A549 (cell line): ENCODE results near the gene ROR2. TPM values are rescaled to one million over a fixed set of nuclear protein-coding genes. Genes with fewer than 3 reads are reported as not detected.

Source experiments
- ATAC-seq, 2 experiments: fragments of 200-7000 bp in 1 of 2; fragments of >200 bp in 1 of 2; cut with Nextera tagmentation in 1 of 2; cut with Tn5 transposase in 1 of 2; 3 replicates each; pipeline versions ENCODE4 v1.8.0 to v1.9.1; 2018 to 2020; ENCODE audit warnings: mild to moderate bottlenecking in 1 of 2, moderate library complexity in 1 of 2
- CTCF ChIA-PET: fragments of 300-600 bp; sonication (Branson Sonifier 250); formaldehyde crosslinking; extraction: SDS; loops from one replicate; lab custom pipeline; 2021; ENCODE audit warnings: antibody characterized with exemption, inconsistent platforms; lab: Yijun Ruan, JAX
- POLR2A ChIA-PET: fragments of 350-600 bp; formaldehyde crosslinking; extraction: SDS; loops from one replicate; lab custom pipeline; 2021; ENCODE audit warnings: antibody characterized with exemption, inconsistent platforms; lab: Yijun Ruan, JAX
- DNase-seq, 2 experiments: peaks; one replicate each; pipeline versions ENCODE4 v3.0.0 to v3.0.0-alpha.2; 2011 to 2016; ENCODE audit warnings: low read depth in 1 of 2, low spot score in 1 of 2
- FAIRE-seq: peaks from 2 replicates; lab custom pipeline; 2011; peaks lifted over from hg19 to GRCh38; lab: Jason Lieb, UNC
- H3K27ac ChIP-seq, 2 experiments: fragments of >200 bp; sonication (Bioruptor Twin); formaldehyde crosslinking; 3 replicates each; pipeline ENCODE4 v1.5.1; 2016 to 2017
- H3K4me1 ChIP-seq: fragments of >200 bp; sonication (Bioruptor Twin); formaldehyde crosslinking; 3 replicates; pipeline ENCODE4 v1.6.1; 2016
- H3K4me2 ChIP-seq: fragments of >200 bp; sonication (Bioruptor Twin); formaldehyde crosslinking; 3 replicates; pipeline ENCODE4 v1.6.1; 2016
- H3K4me3 ChIP-seq: fragments of >200 bp; sonication (Bioruptor Twin); formaldehyde crosslinking; 3 replicates; pipeline ENCODE4 v1.5.1; 2016
- H3K9me3 ChIP-seq: fragments of >200 bp; sonication (Bioruptor Twin); formaldehyde crosslinking; 3 replicates; pipeline ENCODE4 v1.6.1; 2016
- BHLHE40 ChIP-seq: IDR thresholded peaks from 2 replicates; pipeline ENCODE4 v1.6.1; 2012; ENCODE audit warnings: low read depth, low read length, inconsistent platforms
- CBX8 ChIP-seq: fragments of 200-600 bp; sonication (generic); IDR thresholded peaks from 2 replicates; pipeline ENCODE4 v1.6.1; 2016
- CEBPB ChIP-seq, 2 experiments: fragments of >200 bp in 1 of 2; sonication (Bioruptor Twin) in 1 of 2; formaldehyde crosslinking in 1 of 2; IDR thresholded peaks; 2 replicates each; pipeline ENCODE4 v1.6.1; 2012 to 2016
- FOSB ChIP-seq: fragments of 250-450 bp; sonication (Bioruptor Pico); IDR thresholded peaks from 2 replicates; pipeline ENCODE4 v1.5.0; 2020; ENCODE audit warnings: mild to moderate bottlenecking, moderate library complexity
- FOXS1 ChIP-seq: fragments of 250-450 bp; sonication (Bioruptor Pico); IDR thresholded peaks from 2 replicates; pipeline ENCODE4 v1.5.0; 2020; ENCODE audit warnings: mild to moderate bottlenecking, moderate library complexity
- HDAC2 ChIP-seq: fragments of 200-600 bp; sonication (generic); IDR thresholded peaks from 2 replicates; pipeline ENCODE4 v1.6.1; 2016
- HEYL ChIP-seq: fragments of 250-450 bp; sonication (Bioruptor Pico); IDR thresholded peaks from 2 replicates; pipeline ENCODE4 v1.8.0; 2021; ENCODE audit warnings: mild to moderate bottlenecking, moderate library complexity
- HOXA7 ChIP-seq: fragments of 250-450 bp; sonication (Bioruptor Pico); IDR thresholded peaks from 2 replicates; pipeline ENCODE4 v1.5.0; 2020; ENCODE audit warnings: mild to moderate bottlenecking, moderate library complexity
- HOXB13 ChIP-seq: fragments of 250-450 bp; sonication (Bioruptor Pico); IDR thresholded peaks from 2 replicates; pipeline ENCODE4 v1.5.0; 2020; ENCODE audit warnings: low read depth, mild to moderate bottlenecking, moderate library complexity
- HOXB5 ChIP-seq: fragments of 250-450 bp; sonication (Bioruptor Pico); IDR thresholded peaks from 2 replicates; pipeline ENCODE4 v1.5.0; 2020; ENCODE audit warnings: mild to moderate bottlenecking, moderate library complexity
- JUNB ChIP-seq: fragments of >200 bp; sonication (Bioruptor Twin); formaldehyde crosslinking; IDR thresholded peaks from 2 replicates; pipeline ENCODE4 v1.6.1; 2016
- KDM1A ChIP-seq: fragments of 200-600 bp; sonication (generic); IDR thresholded peaks from 2 replicates; pipeline ENCODE4 v1.6.1; 2016; ENCODE audit warnings: low read depth, mild to moderate bottlenecking
- KDM5A ChIP-seq: fragments of 200-600 bp; sonication (generic); IDR thresholded peaks from 2 replicates; pipeline ENCODE4 v1.6.1; 2016; ENCODE audit warnings: antibody characterized with exemption, mild to moderate bottlenecking
- MAFK ChIP-seq: fragments of 450-650 bp; IDR thresholded peaks from 2 replicates; pipeline ENCODE4 v1.6.1; 2014; ENCODE audit not compliant: partially characterized antibody
- MAZ ChIP-seq: fragments of 150-350 bp; IDR thresholded peaks from 2 replicates; pipeline ENCODE4 v1.6.1; 2014; ENCODE audit warnings: antibody characterized with exemption, low read depth, low read length, borderline replicate concordance
- NR3C1 ChIP-seq: fragments of >200 bp; sonication (Bioruptor Twin); formaldehyde crosslinking; IDR thresholded peaks from 3 replicates; pipeline ENCODE4 v1.6.1; 2017
- POLR2A ChIP-seq: IDR thresholded peaks from 2 replicates; pipeline ENCODE4 v1.6.1; 2012; ENCODE audit warnings: mild to moderate bottlenecking, low read length
- REST ChIP-seq: fragments of 200-600 bp; sonication (generic); IDR thresholded peaks from 2 replicates; pipeline ENCODE4 v1.6.1; 2016; ENCODE audit warnings: antibody characterized with exemption, mild to moderate bottlenecking, moderate library complexity
- RFX5 ChIP-seq: fragments of 450-650 bp; IDR thresholded peaks from 2 replicates; pipeline ENCODE4 v1.7.1; 2014; ENCODE audit warnings: antibody characterized with exemption, mild to moderate bottlenecking, moderate library complexity
- RNF2 ChIP-seq: fragments of 200-600 bp; sonication (generic); IDR thresholded peaks from 2 replicates; pipeline ENCODE4 v1.6.1; 2016; ENCODE audit warnings: low read depth, mild to moderate bottlenecking, antibody characterized with exemption, moderate library complexity, borderline replicate concordance
- SMC3 ChIP-seq: fragments of >200 bp; sonication (Bioruptor Twin); formaldehyde crosslinking; IDR thresholded peaks from 3 replicates; pipeline ENCODE4 v1.6.1; 2018; ENCODE audit warnings: inconsistent platforms
- SREBF2 ChIP-seq: fragments of 450-650 bp; IDR thresholded peaks from 2 replicates; pipeline ENCODE4 v1.6.1; 2014; ENCODE audit warnings: mild to moderate bottlenecking, moderate library complexity
- ZFP36 ChIP-seq: fragments of 450-650 bp; IDR thresholded peaks from 2 replicates; pipeline ENCODE4 v1.6.1; 2014; ENCODE audit warnings: borderline replicate concordance; ENCODE audit not compliant: partially characterized antibody
- ZSCAN20 ChIP-seq: fragments of 250-450 bp; sonication (Bioruptor Pico); IDR thresholded peaks from 2 replicates; pipeline ENCODE4 v1.8.0; 2022; ENCODE audit warnings: mild to moderate bottlenecking, moderate library complexity
- WGBS: methylation state at CpG from one replicate; pipeline ENCODE4 v1.1.6; 2017; ENCODE audit errors: missing lambda C conversion rate; 5-methylcytosine and 5-hydroxymethylcytosine counted together
- polyA plus RNA-seq, 4 experiments: library from polyadenylated mRNA; depleted of rRNA in 3 of 4; stranded (reverse); fragments of >200 nt; fragmentation: RNase III in 1 of 4; extraction: RNeasy Plus Mini Kit Qiagen cat#74134 plus additional on column Dnase treatment in 1 of 4; gene quantifications; 2 replicates in 3 of 4; 3 replicates in 1 of 4; pipeline ENCODE4 v1.2.3, GENCODE V29; 2011 to 2017
- TF ChIP-seq, protein P1 (sequence below): fragments of 250-450 bp; sonication (Bioruptor Pico); IDR thresholded peaks from 2 replicates; pipeline ENCODE4 v1.5.0; 2021; ENCODE audit warnings: mild to moderate bottlenecking, moderate library complexity, borderline replicate concordance
- TF ChIP-seq, protein P2 (sequence below): fragments of >200 bp; sonication (Bioruptor Twin); formaldehyde crosslinking; IDR thresholded peaks from 2 replicates; pipeline ENCODE4 v1.6.1; 2016
- TF ChIP-seq, protein P3 (sequence below): fragments of >200 bp; sonication (Bioruptor Twin); formaldehyde crosslinking; IDR thresholded peaks from 3 replicates; pipeline ENCODE4 v1.6.1; 2016
- TF ChIP-seq, protein P4 (sequence below): fragments of 150-350 bp; IDR thresholded peaks from 2 replicates; pipeline ENCODE4 v1.6.1; 2014; ENCODE audit warnings: low read depth, mild to moderate bottlenecking, low read length

ROR2 gene
- polyA plus RNA-seq, 2 of the 4 experiments (the other 2 are of a cell fraction) = 0.12 to 0.53 TPM

DNA sequence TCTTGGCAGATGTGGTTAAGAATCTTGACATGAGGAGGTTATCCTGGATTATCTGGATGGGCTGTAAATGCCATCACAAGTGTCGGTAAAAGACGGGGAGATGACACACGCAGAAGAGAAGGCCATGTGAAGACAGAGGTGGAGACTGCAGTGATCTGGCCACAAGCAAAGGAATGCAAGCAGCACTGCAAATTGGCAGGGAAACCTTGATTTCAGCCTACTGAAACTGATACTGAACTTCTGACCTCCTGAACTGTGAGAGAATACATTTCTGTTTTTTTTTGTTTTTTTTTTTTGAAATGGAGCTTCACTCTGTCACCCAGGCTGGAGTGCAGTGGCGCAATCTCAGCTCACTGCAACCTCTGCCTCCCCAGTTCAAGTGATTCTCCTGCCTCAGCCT is 433.9 kb downstream of the ROR2 start:
- WGBS = 77% methylated on average over 4 of the region's 4 CpGs
- FAIRE-seq (no peak), ATAC-seq (no peak), DNase-seq (no peak)
- Histone ChIP-seq H3K27ac (no peak overlapping the region), H3K4me3 (no peak overlapping the region), H3K4me2 (no peak overlapping the region), H3K4me1 (peaks cover 6% of the 10 kb centered on the region; the same call in 1 of the 3 replicates), H3K9me3 (0 out of 3 replicates have a peak, but pooled peaks cover 3% of the 10 kb centered on the region)
- POLR2A ChIA-PET = no interaction called here
- CTCF ChIA-PET = interaction anchor here (0.6 kb wide), 1 partner anchor 1797 kb away, joined by 3 read pairs; no protein-coding TSS in a partner anchor
- TF ChIP-seq MAZ (no peak), SMC3 (no peak), CEBPB (IDR thresholded peaks at IDR 0.05) (no peak), HOXB5 (CRISPR knock-in tag) (no peak), BHLHE40 (no peak), SREBF2 (no peak), HDAC2 (no peak), HOXB13 (CRISPR knock-in tag) (no peak), JUNB (no peak), RFX5 (no peak), NR3C1 (no peak)
- TF ChIP-seq, protein P1, sequence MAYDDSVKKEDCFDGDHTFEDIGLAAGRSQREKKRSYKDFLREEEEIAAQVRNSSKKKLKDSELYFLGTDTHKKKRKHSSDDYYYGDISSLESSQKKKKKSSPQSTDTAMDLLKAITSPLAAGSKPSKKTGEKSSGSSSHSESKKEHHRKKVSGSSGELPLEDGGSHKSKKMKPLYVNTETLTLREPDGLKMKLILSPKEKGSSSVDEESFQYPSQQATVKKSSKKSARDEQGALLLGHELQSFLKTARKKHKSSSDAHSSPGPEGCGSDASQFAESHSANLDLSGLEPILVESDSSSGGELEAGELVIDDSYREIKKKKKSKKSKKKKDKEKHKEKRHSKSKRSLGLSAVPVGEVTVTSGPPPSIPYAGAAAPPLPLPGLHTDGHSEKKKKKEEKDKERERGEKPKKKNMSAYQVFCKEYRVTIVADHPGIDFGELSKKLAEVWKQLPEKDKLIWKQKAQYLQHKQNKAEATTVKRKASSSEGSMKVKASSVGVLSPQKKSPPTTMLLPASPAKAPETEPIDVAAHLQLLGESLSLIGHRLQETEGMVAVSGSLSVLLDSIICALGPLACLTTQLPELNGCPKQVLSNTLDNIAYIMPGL = no peak
- TF ChIP-seq, protein P2, sequence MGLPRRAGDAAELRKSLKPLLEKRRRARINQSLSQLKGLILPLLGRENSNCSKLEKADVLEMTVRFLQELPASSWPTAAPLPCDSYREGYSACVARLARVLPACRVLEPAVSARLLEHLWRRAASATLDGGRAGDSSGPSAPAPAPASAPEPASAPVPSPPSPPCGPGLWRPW = no peak
- TF ChIP-seq, protein P3, sequence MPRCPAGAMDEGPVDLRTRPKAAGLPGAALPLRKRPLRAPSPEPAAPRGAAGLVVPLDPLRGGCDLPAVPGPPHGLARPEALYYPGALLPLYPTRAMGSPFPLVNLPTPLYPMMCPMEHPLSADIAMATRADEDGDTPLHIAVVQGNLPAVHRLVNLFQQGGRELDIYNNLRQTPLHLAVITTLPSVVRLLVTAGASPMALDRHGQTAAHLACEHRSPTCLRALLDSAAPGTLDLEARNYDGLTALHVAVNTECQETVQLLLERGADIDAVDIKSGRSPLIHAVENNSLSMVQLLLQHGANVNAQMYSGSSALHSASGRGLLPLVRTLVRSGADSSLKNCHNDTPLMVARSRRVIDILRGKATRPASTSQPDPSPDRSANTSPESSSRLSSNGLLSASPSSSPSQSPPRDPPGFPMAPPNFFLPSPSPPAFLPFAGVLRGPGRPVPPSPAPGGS = no peak

- 67% methylated on average over 12 of the region's 12 CpGs for WGBS
- H3K27ac ChIP-seq = no peak overlapping the region
- H3K4me2 ChIP-seq = no peak overlapping the region; the same call in 2 of the 3 replicates
- H3K4me1 ChIP-seq = peaks cover 6% of the 10 kb centered on the region; the same call in 1 of the 3 replicates
- TF ChIP-seq, protein P4, sequence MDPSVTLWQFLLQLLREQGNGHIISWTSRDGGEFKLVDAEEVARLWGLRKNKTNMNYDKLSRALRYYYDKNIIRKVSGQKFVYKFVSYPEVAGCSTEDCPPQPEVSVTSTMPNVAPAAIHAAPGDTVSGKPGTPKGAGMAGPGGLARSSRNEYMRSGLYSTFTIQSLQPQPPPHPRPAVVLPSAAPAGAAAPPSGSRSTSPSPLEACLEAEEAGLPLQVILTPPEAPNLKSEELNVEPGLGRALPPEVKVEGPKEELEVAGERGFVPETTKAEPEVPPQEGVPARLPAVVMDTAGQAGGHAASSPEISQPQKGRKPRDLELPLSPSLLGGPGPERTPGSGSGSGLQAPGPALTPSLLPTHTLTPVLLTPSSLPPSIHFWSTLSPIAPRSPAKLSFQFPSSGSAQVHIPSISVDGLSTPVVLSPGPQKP = no peak
- TF ChIP-seq REST = no peak
- no peak for TF ChIP-seq POLR2A
- TF ChIP-seq ZFP36 = no peak
- no peak for TF ChIP-seq ZSCAN20 (CRISPR knock-in tag)
- TF ChIP-seq FOSB (CRISPR knock-in tag) = no peak
- no peak for TF ChIP-seq FOXS1 (CRISPR knock-in tag)
- no peak for TF ChIP-seq KDM5A
- no peak for TF ChIP-seq RNF2
- no peak for TF ChIP-seq MAZ
- no peak for TF ChIP-seq CBX8
- TF ChIP-seq HEYL (CRISPR knock-in tag) = no peak
- TF ChIP-seq MAFK = no peak
- no peak for TF ChIP-seq KDM1A
- no peak for TF ChIP-seq HOXA7 (CRISPR knock-in tag)
- no peak overlapping the region for H3K4me3 ChIP-seq
- CTCF ChIA-PET = interaction anchor here (1.1 kb wide), 1 partner anchor 492 kb away, joined by 3 read pairs; no protein-coding TSS in a partner anchor
- FAIRE-seq (no peak), DNase-seq (no peak), ATAC-seq (no peak)
- POLR2A ChIA-PET = no interaction called here
- 0 out of 3 replicates have a peak, but pooled peaks cover 3% of the 10 kb centered on the region for H3K9me3 ChIP-seq
Observed at GRCh38 chr9:91515074-91515687, 434.8 kb downstream of the ROR2 start.
